ENCODE data around the gene RIMOC1. TPM values are rescaled to one million over a fixed set of nuclear protein-coding genes. Genes with fewer than 3 reads are reported as not detected.

RIMOC1 gene
- total and polyA plus RNA-seq, 10 of the 15 experiments (the other 5 are each of a cell fraction or from before 2014, with no cell fraction given) = 3.9 to 33.1 (median 16.0) TPM

- peak; percentile 14; the same call in 1 of the 2 replicates for TF ChIP-seq TBL1XR1 (IDR thresholded peaks at IDR 0.05; ENCODE audit: low read depth, low read length)
- no peak for TF ChIP-seq SIX5 (IDR thresholded peaks at IDR 0.05; ENCODE audit: low read depth, low read length, severe bottlenecking)
- no peak for TF ChIP-seq MYB (IDR thresholded peaks at IDR 0.05; ENCODE audit: borderline replicate concordance, low read depth, low read length)
- TF ChIP-seq EGR1 (IDR thresholded peaks at IDR 0.05; ENCODE audit: borderline replicate concordance in 1 of 2, low read depth in 2 of 2, low read length in 2 of 2) = peak; percentile 70 to 81
- peak; percentile 85 for TF ChIP-seq E2F4 (IDR thresholded peaks at IDR 0.05; ENCODE audit: low read depth, low read length)
- TF ChIP-seq POLR2AphosphoS5 (IDR thresholded peaks at IDR 0.05; ENCODE audit: low read length) = peak; percentile 91
- TF ChIP-seq YY1 (IDR thresholded peaks at IDR 0.05; ENCODE audit: low read depth, low read length) = peak; percentile 91
- no peak for TF ChIP-seq ZBTB40 (IDR thresholded peaks at IDR 0.05; ENCODE audit: borderline replicate concordance)
- peak; percentile 56; the same call in 1 of the 2 replicates for TF ChIP-seq SMC3 (IDR thresholded peaks at IDR 0.05; ENCODE audit: borderline replicate concordance, low read length)
- TF ChIP-seq, protein P1, sequence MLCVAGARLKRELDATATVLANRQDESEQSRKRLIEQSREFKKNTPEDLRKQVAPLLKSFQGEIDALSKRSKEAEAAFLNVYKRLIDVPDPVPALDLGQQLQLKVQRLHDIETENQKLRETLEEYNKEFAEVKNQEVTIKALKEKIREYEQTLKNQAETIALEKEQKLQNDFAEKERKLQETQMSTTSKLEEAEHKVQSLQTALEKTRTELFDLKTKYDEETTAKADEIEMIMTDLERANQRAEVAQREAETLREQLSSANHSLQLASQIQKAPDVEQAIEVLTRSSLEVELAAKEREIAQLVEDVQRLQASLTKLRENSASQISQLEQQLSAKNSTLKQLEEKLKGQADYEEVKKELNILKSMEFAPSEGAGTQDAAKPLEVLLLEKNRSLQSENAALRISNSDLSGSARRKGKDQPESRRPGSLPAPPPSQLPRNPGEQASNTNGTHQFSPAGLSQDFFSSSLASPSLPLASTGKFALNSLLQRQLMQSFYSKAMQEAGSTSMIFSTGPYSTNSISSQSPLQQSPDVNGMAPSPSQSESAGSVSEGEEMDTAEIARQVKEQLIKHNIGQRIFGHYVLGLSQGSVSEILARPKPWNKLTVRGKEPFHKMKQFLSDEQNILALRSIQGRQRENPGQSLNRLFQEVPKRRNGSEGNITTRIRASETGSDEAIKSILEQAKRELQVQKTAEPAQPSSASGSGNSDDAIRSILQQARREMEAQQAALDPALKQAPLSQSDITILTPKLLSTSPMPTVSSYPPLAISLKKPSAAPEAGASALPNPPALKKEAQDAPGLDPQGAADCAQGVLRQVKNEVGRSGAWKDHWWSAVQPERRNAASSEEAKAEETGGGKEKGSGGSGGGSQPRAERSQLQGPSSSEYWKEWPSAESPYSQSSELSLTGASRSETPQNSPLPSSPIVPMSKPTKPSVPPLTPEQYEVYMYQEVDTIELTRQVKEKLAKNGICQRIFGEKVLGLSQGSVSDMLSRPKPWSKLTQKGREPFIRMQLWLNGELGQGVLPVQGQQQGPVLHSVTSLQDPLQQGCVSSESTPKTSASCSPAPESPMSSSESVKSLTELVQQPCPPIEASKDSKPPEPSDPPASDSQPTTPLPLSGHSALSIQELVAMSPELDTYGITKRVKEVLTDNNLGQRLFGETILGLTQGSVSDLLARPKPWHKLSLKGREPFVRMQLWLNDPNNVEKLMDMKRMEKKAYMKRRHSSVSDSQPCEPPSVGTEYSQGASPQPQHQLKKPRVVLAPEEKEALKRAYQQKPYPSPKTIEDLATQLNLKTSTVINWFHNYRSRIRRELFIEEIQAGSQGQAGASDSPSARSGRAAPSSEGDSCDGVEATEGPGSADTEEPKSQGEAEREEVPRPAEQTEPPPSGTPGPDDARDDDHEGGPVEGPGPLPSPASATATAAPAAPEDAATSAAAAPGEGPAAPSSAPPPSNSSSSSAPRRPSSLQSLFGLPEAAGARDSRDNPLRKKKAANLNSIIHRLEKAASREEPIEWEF (IDR thresholded peaks at IDR 0.05; ENCODE audit: insufficient replicate concordance, low read depth, low read length) = no peak
- peak; percentile 39; the same call in 1 of the 2 replicates for TF ChIP-seq HCFC1 (IDR thresholded peaks at IDR 0.05; ENCODE audit: low read length)
- peak; percentile 70 for TF ChIP-seq DPF2 (IDR thresholded peaks at IDR 0.05)
- TF ChIP-seq, protein P2, sequence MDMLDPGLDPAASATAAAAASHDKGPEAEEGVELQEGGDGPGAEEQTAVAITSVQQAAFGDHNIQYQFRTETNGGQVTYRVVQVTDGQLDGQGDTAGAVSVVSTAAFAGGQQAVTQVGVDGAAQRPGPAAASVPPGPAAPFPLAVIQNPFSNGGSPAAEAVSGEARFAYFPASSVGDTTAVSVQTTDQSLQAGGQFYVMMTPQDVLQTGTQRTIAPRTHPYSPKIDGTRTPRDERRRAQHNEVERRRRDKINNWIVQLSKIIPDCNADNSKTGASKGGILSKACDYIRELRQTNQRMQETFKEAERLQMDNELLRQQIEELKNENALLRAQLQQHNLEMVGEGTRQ (IDR thresholded peaks at IDR 0.05; ENCODE audit: borderline replicate concordance, low read depth, low read length) = no peak
- no peak for TF ChIP-seq YBX1 (IDR thresholded peaks at IDR 0.05)
- TF ChIP-seq ZNF207 (IDR thresholded peaks at IDR 0.05; ENCODE audit: borderline replicate concordance) = peak; percentile 88; the same call in 1 of the 2 replicates
Observed at GRCh38 chr5:41924872-41925554, 20.9 kb downstream of the RIMOC1 start, which contains the start of gene FBXO4 (continued).
